Body of pancreas (tissue), 4 donors: ENCODE measurements around the gene ANO2.

ENCODE experiments used
- CTCF ChIP-seq, 7 experiments: fragments of 450-650 bp in 4 of 7; fragments of 200-600 bp in 3 of 7; sonication (generic) in 3 of 7; IDR thresholded peaks; one replicate each; pipeline ENCODE4 v1.5.1; 2016 to 2019; ENCODE audit warnings: antibody characterized with exemption in 7 of 7
- POLR2A ChIP-seq, 3 donors: fragments of 450-650 bp; IDR thresholded peaks; one replicate each; pipeline ENCODE4 v1.6.1; 2016; ENCODE audit warnings: antibody characterized with exemption in 3 of 3, mild to moderate bottlenecking in 2 of 3

GRCh38 chr12:5626151-5626550, 318.9 kb downstream of the ANO2 start:
- no peak for TF ChIP-seq CTCF (IDR thresholded peaks at IDR 0.05)
- TF ChIP-seq POLR2A (IDR thresholded peaks at IDR 0.05) = no peak
